Caki2 (cell line): Measurements from ENCODE around the gene CREB3L4. TPM values are rescaled to one million over a fixed set of nuclear protein-coding genes. Genes with fewer than 3 reads are reported as not detected.

Experiments used
- DNase-seq: peaks from one replicate; pipeline ENCODE4 v3.0.0-alpha.2; 2015; ENCODE audit warnings: low read depth
- in situ Hi-C: cut with HindIII; loops from 2 replicates; pipeline ENCODE4 v1.10.0; 2016; ENCODE audit warnings: low sequenced_read_pairs, low pct_unique_long_range_greater_than_20kb, mixed read lengths
- total RNA-seq: library from RNA; depleted of rRNA; stranded (reverse); fragments of >200 nt; shearing (Covaris generic); gene quantifications from 2 replicates; pipeline ENCODE4 v1.2.3, GENCODE V29; 2014; ENCODE audit warnings: low replicate concordance; rRNA removed

Gene CREB3L4, protein sequence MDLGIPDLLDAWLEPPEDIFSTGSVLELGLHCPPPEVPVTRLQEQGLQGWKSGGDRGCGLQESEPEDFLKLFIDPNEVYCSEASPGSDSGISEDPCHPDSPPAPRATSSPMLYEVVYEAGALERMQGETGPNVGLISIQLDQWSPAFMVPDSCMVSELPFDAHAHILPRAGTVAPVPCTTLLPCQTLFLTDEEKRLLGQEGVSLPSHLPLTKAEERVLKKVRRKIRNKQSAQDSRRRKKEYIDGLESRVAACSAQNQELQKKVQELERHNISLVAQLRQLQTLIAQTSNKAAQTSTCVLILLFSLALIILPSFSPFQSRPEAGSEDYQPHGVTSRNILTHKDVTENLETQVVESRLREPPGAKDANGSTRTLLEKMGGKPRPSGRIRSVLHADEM
- total RNA-seq, result 28.4 and 32.2 TPM in 2 replicates

- peak; percentile 97 for DNase-seq
- in situ Hi-C loops, result no loop called here
These were observed at the start of gene CREB3L4 for GRCh38 chr1:153967107-153967999. TSS of gene CREB3L4 (plus strand) at chr1:153967902. CDS start at chr1:153968526, 624 bp downstream.

DNA sequence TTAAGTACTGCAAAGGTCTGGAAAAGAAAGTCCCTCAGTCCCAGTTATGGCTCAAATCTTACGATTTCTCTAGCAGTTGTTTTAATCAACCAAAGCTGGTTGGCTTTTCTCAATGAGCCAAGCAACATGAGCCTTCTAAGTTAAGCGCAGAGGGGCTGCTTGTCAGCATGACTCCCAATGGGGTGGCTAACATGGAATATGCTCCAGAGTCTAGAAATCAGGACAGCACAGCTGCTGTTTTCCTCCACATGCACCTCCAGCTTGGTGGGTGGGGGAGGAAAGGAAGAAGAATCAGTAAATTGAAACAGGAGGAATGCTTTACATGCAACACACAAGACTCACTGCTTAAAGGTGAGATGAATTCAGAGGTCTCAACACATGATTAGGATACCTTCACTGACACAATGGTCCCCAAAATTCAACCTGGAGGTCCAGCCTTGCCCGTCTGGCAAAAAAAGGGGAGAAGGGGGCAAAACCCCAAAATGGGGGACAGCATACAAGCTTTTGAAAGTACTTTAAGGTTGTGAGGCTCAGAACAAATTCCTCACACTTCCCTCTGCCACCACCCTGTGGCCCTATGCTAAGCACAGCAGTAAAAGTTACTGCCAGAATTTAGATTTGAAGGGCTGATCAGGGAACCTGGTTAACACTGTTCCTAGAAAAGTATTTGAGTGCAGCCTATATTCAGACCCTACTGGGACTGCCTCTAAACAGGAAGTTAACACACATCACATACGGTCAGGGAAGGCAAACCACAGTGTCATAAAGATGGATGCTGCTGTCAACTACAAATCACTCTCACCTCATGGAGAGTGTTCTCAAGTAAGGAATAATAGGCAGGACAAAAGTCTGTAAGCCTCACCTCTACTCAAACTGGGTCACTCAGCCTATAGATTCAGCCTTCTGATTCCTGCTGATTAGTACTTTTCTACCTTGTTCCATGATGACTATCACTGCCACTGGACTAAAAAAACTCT lies 47.5 kb upstream of the CREB3L4 start:
- no peak for DNase-seq
- in situ Hi-C loops, result no loop called here

GRCh38 chr1:153921080-153921802 lies 46.5 kb upstream of the CREB3L4 start:
- in situ Hi-C loops, result no loop called here
- DNase-seq, result no peak

GRCh38 chr1:153921803-153922075 lies 46.0 kb upstream of the CREB3L4 start:
- DNase-seq, result peak; percentile 14
- in situ Hi-C loops, result no loop called here

DNA sequence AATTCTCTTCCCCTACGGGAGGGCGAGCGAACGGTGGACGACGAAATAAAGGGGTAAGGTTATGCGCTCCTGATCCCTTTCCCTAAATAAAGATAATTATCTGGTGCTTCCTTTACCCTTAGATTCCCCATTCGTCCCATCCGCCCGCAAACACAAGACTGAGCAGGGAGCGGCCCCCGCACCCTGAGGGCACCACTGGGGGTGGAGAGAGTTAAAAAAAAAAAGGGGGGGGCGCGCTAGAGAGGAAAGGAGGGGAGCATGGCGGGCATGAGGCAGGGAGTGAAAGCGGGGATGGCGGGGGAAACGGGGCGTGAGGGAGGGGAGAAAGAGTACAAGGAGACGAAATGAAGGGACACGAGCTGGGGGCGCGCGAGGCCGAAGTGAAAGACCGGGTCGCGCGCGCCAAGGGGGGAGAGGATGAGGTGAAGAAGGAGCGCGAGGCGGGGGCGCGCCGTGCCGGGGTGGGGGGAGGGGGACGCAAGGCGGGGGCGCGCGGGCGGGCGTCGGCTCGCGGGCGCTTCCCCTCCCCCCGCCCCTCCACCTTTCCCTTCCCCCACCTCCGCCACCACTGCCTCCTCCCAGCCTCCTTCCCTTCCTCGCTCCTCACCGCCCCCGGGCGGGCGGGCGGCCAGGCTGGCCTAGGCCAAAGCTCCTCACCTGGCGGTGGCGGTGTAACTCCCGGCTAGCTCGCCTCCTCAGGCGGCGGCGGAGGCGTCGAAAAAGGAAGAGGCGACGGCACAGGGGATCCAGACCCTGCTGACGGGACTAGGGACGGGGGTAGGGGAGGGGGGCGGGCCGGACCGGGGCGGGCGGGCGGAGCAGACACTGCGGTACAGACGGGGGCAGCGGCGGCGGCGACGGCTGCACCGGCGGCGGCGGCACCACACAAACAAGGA lies 45.4 kb upstream of the CREB3L4 start:
- DNase-seq, result no peak
- in situ Hi-C loops, result no loop called here

GRCh38 chr1:153922972-153923925 lies 44.5 kb upstream of the CREB3L4 start, which contains the start of gene GATAD2B:
TSS of gene GATAD2B (minus strand) at chr1:153922972. CDS start at chr1:153828347, 94,625 bp downstream.
- in situ Hi-C loops, result no loop called here
- peak; percentile 100 for DNase-seq

GRCh38 chr1:153926405-153926804 lies 41.3 kb upstream of the CREB3L4 start:
- no peak for DNase-seq
- in situ Hi-C loops, result no loop called here

DNA sequence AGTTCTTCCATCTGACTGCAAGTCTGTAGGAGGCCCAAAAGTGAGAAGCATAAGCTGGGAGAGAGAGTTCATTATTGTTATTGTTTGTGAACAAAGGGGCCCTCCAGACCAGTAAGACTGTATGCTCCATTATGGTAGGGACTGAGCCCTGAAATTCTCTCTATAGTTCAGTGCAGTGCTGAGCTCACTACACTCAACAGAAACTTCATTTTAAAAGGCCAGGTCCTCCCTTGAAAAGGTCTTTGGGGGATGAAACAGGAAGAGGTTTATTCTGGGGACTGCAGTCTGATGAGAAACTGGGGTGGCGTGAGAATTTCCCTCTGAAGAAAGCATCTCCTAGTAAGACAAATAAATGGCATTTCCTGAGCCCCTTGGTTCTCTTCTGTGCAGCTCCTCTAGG lies 39.5 kb upstream of the CREB3L4 start:
- DNase-seq, result no peak
- in situ Hi-C loops, result no loop called here

- in situ Hi-C loops, result no loop called here
- no peak for DNase-seq
These were observed 38.8 kb upstream of the CREB3L4 start for GRCh38 chr1:153928791-153929341.

GRCh38 chr1:153929426-153929825 lies 38.3 kb upstream of the CREB3L4 start:
- in situ Hi-C loops, result no loop called here
- no peak for DNase-seq

GRCh38 chr1:153929981-153930948 lies 37.4 kb upstream of the CREB3L4 start:
- in situ Hi-C loops, result no loop called here
- DNase-seq, result no peak

GRCh38 chr1:153932156-153933131 lies 35.3 kb upstream of the CREB3L4 start:
- in situ Hi-C loops, result no loop called here
- DNase-seq, result no peak

DNA sequence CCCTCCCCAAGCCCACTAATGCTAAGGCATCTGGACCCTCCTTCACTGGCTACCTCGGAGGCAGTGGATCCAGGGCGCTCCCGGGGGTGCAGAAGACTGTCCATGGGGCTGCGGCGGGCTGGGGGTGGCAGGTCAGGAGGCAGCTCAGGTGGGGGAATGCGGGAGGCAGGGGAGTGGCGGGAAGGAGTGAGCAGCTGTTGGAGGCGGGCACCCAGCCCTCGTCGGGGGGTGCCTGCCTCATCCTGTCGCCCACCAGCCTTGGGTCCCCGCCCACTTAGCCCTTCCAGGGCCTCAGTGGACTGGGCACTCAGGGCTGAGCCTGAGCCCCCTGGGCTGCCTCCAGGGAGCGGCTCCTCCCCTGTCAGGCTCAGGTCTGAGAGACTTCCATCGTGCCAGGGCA lies 34.3 kb upstream of the CREB3L4 start:
- in situ Hi-C loops, result no loop called here

More for the DNA sequence above, 34.3 kb upstream of the CREB3L4 start:
- no peak for DNase-seq
